LNCAP (cell line): ENCODE data around the gene PDZD8.

Experiments
- TF ChIP-seq, protein P1 (sequence below): fragments of 450-650 bp; IDR thresholded peaks from 2 replicates; pipeline ENCODE4 v1.5.1; 2017; ENCODE audit warnings: mild to moderate bottlenecking

Gene PDZD8

DNA sequence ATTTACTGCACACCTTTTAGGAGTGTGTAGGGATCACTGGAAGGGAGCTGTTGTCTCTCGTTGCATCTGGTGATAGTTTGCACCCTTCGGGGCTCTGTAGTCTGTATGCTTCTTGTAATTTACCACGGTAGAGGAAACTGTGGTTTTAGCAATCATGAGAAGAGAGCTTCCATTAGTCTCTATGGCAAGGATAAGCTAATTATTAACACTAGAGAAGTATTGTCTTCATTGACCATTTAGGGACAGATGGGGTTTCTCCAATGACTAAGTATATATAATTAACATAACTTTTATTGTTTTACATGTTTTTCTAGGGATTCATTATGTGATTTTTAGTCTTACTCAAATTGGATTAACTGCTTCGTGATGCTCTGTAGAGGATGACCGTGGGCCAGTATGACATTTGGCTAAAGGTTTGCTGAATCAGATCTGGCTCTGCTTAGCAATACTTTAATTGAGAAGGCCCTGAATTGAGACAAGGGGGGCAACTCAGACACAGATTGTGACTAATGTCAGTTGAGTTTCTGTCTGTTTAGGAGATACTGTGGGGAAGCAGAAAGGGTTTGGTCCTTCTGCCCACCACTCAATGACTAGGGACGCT is 125.6 kb downstream of the PDZD8 start:
- TF ChIP-seq, protein P1, sequence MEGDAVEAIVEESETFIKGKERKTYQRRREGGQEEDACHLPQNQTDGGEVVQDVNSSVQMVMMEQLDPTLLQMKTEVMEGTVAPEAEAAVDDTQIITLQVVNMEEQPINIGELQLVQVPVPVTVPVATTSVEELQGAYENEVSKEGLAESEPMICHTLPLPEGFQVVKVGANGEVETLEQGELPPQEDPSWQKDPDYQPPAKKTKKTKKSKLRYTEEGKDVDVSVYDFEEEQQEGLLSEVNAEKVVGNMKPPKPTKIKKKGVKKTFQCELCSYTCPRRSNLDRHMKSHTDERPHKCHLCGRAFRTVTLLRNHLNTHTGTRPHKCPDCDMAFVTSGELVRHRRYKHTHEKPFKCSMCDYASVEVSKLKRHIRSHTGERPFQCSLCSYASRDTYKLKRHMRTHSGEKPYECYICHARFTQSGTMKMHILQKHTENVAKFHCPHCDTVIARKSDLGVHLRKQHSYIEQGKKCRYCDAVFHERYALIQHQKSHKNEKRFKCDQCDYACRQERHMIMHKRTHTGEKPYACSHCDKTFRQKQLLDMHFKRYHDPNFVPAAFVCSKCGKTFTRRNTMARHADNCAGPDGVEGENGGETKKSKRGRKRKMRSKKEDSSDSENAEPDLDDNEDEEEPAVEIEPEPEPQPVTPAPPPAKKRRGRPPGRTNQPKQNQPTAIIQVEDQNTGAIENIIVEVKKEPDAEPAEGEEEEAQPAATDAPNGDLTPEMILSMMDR: no peak

DNA sequence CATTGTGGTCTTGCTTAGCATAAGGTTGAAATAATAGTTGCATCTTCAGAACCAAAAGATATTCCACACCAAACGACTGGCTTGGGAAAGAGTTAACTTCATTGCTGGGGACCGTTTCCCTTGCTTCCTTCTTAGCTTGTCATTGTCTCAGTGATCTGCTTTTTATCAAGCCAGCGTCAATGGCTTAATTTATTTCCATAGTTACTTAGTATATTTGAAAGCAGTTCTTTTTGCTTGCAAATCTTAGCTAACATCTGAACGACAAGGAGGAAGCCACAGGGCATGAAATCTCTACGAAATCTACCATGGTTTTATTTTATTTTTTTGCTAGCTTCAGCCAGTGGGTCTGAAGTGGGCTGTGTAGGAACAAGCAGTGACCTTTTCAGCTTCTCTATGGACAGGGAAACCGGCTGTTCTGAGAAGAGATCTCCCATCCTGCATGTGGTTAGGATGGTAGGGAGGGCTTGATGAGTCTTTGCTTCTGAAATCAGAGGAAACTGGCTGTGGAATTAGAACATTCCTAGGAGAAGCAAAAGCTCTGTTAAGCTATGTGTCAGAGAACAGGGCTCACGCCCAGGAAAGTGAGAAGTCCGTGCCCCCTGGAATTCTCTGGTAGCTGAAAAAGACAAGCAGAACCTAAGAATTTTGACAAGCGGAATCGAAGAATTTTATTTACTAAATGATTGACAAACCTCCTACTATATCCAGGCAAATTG is 126.3 kb downstream of the PDZD8 start:
- TF ChIP-seq, protein P1: no peak

DNA sequence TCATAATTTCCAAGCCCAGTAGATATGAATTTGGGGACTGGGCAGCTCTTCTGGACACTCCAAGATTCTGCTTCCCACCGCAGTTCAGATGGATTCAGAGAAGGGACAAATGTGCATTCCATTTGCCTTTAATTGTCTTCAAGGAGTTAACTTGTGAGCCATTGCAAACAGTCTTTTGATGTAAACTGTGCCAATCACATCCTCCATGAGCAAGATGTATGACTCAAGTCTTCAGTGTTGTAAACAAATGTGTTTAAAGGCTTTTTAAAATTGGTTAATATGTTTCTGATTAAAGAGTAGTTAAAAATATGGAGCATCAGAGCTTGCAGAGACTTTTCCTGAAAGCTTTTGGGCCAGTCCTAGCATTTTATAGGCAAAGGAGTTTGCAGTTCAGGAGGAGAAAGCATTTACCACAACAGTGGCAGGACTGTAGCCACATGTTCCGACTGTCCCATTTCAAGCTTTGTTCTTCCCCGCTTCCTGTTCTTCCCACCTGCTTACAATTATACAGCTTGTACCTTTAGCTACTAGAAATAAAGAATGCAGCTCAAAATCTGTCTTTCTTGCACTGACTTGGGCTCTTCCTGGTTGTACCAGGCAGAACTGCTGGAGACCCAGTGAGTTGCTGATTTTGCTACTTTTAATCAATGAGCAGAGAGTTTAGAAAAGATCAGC is 128.1 kb downstream of the PDZD8 start:
- TF ChIP-seq, protein P1: no peak

DNA sequence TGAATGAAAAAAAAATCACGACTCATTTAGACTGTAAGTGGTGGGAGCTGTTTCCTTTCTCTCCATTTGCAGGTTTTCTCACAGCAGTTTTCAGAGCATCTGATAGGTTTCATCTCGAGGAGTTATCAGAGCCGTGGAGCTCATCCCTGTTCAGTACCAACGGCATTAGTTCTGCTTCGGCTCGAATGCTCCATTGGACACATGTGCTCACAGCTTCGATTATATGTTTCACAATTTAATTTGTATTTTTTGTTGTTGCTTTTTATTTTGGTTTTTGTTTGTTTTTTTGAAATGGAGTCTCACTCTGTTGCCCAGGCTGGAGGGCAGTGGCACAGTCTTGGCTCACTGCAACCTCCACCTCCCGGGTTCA is 132.8 kb downstream of the PDZD8 start:
- TF ChIP-seq, protein P1: no peak

DNA sequence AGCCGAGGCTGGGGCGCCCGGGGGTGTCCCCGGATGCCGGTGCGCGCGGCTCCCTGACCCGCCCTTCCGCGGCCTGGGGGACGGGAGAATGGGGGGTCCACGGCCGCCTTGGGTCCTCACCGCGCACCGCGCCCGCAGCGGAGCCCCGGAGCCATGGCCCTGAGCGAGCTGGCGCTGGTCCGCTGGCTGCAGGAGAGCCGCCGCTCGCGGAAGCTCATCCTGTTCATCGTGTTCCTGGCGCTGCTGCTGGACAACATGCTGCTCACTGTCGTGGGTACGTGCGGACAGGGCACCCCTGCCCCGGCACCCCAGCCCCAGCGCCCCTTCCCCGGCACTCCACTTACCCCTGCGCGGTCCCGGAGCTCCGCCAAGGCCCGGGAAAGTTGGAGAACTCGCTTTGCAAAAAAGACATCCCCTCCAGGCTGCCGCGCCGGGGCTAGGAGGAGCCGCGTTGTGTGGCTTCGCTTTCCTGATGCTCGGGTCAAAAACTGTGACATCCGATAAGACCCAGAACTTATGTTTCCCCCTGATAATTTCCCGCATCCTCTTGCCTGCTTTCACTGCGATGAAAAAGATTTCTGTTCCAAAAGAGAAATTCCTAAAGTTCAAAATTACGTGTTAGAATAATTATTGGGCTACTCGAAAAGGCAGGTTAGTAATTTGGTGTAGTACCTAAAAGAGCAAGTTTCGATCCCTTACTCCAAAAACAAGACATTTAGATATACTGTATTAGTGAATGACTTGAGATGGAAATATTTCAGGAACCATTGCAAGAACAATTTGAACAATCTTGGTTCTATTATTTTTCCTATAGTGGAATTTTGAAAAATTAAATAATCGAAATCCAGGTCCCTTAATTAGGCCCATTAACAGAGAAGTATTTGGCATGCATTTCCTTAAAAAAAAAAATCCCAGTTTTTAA is 133.4 kb downstream of the PDZD8 start:
- TF ChIP-seq, protein P1: no peak

DNA sequence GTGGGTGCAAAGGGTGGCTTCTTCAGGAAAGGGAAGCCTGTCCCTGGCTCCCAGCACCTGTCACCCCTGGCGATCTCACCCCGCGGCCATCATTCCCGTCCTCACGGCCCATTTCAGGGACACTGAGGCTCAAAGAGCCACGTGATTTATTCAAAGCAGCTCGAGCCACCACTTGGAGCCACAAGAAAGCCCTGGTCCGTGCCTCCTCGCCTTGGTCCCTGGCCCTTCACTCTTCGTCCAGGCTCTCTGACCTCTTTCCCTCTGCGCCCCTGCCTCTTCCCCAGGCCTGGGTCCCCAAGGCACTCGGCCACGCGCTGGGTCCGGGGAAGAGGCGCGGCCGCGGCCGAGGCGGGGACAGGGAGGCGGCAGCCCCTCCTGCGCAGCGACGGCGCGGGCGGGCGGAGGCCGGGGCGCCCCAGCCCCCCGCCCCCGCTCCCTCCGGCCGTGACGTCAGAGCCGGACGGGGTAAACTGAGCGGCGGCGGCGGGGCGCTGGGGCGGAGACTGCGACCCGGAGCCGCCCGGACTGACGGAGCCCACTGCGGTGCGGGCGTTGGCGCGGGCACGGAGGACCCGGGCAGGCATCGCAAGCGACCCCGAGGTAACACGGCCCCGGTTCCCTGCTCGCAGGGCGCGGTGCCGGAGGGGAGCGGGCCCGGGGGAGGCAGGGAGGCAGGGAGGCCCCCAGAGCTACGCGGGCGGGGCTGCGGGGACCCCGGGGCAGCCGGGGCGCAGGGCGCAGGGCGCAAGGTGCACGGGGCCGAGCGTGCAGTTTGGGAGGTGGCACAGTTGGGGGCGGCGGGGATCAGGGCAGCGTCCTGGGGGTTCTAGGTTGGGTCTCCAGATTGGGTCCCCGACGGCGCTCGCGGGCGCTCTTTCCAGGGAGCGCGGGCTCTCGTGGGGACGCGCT is 134.4 kb downstream of the PDZD8 start, which contains the start of gene SLC18A2:
SLC18A2 (plus strand) TSS at position 494 of the 909 bp plus-strand sequence. CDS start 580 bp downstream, outside the sequence.
- TF ChIP-seq, protein P1: no peak
